ENCODE results near the gene CUL4A. TPM values are rescaled to one million over a fixed set of nuclear protein-coding genes. Genes with fewer than 3 reads are reported as not detected.

Gene CUL4A
- total and polyA plus RNA-seq, 2 experiments from 2014 or later = 67.5 to 195 TPM

- Histone ChIP-seq H3K27me3 (ENCODE audit: insufficient read depth) (no peaks in the 10 kb centered on the region), H3K79me2 (replicated peaks; ENCODE audit: insufficient read depth) (no peaks in the 10 kb centered on the region), H3K36me3 (ENCODE audit: insufficient read depth) (peaks cover 4% of the 10 kb centered on the region; the same call in 1 of the 2 replicates), H3K27ac (ENCODE audit: low read depth) (no peak overlapping the region), H3K4me1 (ENCODE audit: insufficient read depth) (no peaks in the 10 kb centered on the region), H4K20me1 (replicated peaks; ENCODE audit: insufficient read depth) (no peaks in the 10 kb centered on the region; the same call in none of the 2 replicates), H3K4me2 (no peak overlapping the region), H3F3A (replicated peaks; ENCODE audit: low read depth) (no peaks in the 10 kb centered on the region), H2AFZ (no peak overlapping the region), H3K9me2 (ENCODE audit: insufficient read depth) (no peaks in the 10 kb centered on the region), H3K4me3 (no peak overlapping the region)
- Mint-ChIP-seq H3K4me3 (no peak overlapping the region), H3K27ac (no peak overlapping the region), H3K9me3 (no peaks in the 10 kb centered on the region), H3K36me3 (ENCODE audit: low read depth) (peaks cover 50% of the 10 kb centered on the region), H3K27me3 (ENCODE audit: insufficient read depth, low read depth, poor library complexity) (peaks cover 6% of the 10 kb centered on the region), H3K4me1 (peaks cover 2% of the 10 kb centered on the region; the same call in 2 of the 3 replicates)
- no peak for TF ChIP-seq EZH2 (IDR thresholded peaks at IDR 0.05; ENCODE audit: low read depth, unreplicated experiment)
- TF ChIP-seq CREB1 (CRISPR knock-in tag; IDR thresholded peaks at IDR 0.05; ENCODE audit: low read depth) = no peak
- no peak for TF ChIP-seq ZNF331 (CRISPR knock-in tag; IDR thresholded peaks at IDR 0.05; ENCODE audit: low read depth)
- TF ChIP-seq STAT1 (IDR thresholded peaks at IDR 0.05; ENCODE audit: unreplicated experiment) = no peak
- no peak for TF ChIP-seq POLR2AphosphoS5 (IDR thresholded peaks at IDR 0.05; ENCODE audit: low read depth)
- no peak for TF ChIP-seq ZNF114 (CRISPR knock-in tag; IDR thresholded peaks at IDR 0.05)
- TF ChIP-seq, protein P1, sequence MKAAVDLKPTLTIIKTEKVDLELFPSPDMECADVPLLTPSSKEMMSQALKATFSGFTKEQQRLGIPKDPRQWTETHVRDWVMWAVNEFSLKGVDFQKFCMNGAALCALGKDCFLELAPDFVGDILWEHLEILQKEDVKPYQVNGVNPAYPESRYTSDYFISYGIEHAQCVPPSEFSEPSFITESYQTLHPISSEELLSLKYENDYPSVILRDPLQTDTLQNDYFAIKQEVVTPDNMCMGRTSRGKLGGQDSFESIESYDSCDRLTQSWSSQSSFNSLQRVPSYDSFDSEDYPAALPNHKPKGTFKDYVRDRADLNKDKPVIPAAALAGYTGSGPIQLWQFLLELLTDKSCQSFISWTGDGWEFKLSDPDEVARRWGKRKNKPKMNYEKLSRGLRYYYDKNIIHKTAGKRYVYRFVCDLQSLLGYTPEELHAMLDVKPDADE (IDR thresholded peaks at IDR 0.05) = no peak
- no peak for TF ChIP-seq NANOG (IDR thresholded peaks at IDR 0.05; ENCODE audit: borderline replicate concordance)
- TF ChIP-seq EZH2phosphoT487 (IDR thresholded peaks at IDR 0.05; ENCODE audit: unreplicated experiment) = no peak
- TF ChIP-seq, protein P2, sequence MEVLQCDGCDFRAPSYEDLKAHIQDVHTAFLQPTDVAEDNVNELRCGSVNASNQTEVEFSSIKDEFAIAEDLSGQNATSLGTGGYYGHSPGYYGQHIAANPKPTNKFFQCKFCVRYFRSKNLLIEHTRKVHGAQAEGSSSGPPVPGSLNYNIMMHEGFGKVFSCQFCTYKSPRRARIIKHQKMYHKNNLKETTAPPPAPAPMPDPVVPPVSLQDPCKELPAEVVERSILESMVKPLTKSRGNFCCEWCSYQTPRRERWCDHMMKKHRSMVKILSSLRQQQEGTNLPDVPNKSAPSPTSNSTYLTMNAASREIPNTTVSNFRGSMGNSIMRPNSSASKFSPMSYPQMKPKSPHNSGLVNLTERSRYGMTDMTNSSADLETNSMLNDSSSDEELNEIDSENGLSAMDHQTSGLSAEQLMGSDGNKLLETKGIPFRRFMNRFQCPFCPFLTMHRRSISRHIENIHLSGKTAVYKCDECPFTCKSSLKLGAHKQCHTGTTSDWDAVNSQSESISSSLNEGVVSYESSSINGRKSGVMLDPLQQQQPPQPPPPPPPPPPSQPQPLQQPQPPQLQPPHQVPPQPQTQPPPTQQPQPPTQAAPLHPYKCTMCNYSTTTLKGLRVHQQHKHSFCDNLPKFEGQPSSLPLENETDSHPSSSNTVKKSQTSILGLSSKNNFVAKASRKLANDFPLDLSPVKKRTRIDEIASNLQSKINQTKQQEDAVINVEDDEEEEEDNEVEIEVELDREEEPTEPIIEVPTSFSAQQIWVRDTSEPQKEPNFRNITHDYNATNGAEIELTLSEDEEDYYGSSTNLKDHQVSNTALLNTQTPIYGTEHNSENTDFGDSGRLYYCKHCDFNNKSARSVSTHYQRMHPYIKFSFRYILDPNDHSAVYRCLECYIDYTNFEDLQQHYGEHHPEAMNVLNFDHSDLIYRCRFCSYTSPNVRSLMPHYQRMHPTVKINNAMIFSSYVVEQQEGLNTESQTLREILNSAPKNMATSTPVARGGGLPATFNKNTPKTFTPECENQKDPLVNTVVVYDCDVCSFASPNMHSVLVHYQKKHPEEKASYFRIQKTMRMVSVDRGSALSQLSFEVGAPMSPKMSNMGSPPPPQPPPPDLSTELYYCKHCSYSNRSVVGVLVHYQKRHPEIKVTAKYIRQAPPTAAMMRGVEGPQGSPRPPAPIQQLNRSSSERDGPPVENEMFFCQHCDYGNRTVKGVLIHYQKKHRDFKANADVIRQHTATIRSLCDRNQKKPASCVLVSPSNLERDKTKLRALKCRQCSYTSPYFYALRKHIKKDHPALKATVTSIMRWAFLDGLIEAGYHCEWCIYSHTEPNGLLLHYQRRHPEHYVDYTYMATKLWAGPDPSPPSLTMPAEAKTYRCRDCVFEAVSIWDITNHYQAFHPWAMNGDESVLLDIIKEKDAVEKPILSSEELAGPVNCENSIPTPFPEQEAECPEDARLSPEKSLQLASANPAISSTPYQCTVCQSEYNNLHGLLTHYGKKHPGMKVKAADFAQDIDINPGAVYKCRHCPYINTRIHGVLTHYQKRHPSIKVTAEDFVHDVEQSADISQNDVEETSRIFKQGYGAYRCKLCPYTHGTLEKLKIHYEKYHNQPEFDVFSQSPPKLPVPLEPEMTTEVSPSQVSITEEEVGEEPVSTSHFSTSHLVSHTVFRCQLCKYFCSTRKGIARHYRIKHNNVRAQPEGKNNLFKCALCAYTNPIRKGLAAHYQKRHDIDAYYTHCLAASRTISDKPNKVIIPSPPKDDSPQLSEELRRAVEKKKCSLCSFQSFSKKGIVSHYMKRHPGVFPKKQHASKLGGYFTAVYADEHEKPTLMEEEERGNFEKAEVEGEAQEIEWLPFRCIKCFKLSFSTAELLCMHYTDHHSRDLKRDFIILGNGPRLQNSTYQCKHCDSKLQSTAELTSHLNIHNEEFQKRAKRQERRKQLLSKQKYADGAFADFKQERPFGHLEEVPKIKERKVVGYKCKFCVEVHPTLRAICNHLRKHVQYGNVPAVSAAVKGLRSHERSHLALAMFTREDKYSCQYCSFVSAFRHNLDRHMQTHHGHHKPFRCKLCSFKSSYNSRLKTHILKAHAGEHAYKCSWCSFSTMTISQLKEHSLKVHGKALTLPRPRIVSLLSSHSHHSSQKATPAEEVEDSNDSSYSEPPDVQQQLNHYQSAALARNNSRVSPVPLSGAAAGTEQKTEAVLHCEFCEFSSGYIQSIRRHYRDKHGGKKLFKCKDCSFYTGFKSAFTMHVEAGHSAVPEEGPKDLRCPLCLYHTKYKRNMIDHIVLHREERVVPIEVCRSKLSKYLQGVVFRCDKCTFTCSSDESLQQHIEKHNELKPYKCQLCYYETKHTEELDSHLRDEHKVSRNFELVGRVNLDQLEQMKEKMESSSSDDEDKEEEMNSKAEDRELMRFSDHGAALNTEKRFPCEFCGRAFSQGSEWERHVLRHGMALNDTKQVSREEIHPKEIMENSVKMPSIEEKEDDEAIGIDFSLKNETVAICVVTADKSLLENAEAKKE (CRISPR knock-in tag; IDR thresholded peaks at IDR 0.05) = no peak
- no peak for TF ChIP-seq CTCF (conservative IDR thresholded peaks at IDR 0.05; ENCODE audit: low read depth in 2 of 2)
- TF ChIP-seq, protein P3, sequence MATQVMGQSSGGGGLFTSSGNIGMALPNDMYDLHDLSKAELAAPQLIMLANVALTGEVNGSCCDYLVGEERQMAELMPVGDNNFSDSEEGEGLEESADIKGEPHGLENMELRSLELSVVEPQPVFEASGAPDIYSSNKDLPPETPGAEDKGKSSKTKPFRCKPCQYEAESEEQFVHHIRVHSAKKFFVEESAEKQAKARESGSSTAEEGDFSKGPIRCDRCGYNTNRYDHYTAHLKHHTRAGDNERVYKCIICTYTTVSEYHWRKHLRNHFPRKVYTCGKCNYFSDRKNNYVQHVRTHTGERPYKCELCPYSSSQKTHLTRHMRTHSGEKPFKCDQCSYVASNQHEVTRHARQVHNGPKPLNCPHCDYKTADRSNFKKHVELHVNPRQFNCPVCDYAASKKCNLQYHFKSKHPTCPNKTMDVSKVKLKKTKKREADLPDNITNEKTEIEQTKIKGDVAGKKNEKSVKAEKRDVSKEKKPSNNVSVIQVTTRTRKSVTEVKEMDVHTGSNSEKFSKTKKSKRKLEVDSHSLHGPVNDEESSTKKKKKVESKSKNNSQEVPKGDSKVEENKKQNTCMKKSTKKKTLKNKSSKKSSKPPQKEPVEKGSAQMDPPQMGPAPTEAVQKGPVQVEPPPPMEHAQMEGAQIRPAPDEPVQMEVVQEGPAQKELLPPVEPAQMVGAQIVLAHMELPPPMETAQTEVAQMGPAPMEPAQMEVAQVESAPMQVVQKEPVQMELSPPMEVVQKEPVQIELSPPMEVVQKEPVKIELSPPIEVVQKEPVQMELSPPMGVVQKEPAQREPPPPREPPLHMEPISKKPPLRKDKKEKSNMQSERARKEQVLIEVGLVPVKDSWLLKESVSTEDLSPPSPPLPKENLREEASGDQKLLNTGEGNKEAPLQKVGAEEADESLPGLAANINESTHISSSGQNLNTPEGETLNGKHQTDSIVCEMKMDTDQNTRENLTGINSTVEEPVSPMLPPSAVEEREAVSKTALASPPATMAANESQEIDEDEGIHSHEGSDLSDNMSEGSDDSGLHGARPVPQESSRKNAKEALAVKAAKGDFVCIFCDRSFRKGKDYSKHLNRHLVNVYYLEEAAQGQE (IDR thresholded peaks at IDR 0.05; ENCODE audit: unreplicated experiment) = no peak
- TF ChIP-seq JUNB (IDR thresholded peaks at IDR 0.05; ENCODE audit: unreplicated experiment) = no peak
- no peak for DNase-seq (ENCODE audit: low spot score)
- ATAC-seq = no peak
These were observed 36.9 kb upstream of the CUL4A start for GRCh38 chr13:113172419-113172926.
